Mammary epithelial cell (primary cell): Measurements from ENCODE around the gene LHFPL2.

ENCODE experiments used
- CTCF ChIP-seq, 2 donors: IDR thresholded peaks in 1 of 2; conservative IDR thresholded peaks in 1 of 2; 2 replicates each; pipeline ENCODE4 v1.5.1; 2011 to 2012; ENCODE audit warnings: inconsistent platforms in 2 of 2, low read length in 2 of 2, mild to moderate bottlenecking in 2 of 2, control low read depth in 1 of 2, low read depth in 1 of 2; ENCODE audit not compliant: insufficient read depth in 1 of 2; ENCODE audit errors: extremely low read depth in 1 of 2
- EZH2 ChIP-seq: IDR thresholded peaks from 2 replicates; pipeline ENCODE4 v1.6.1; 2012; ENCODE audit warnings: low read length, inconsistent platforms, borderline replicate concordance

- TF ChIP-seq CTCF (conservative IDR thresholded peaks at IDR 0.05 in 1 of 2, IDR thresholded peaks at IDR 0.05 in 1 of 2; ENCODE audit: extremely low read depth in 1 of 2, insufficient read depth in 1 of 2, low read depth in 1 of 2, low read length in 2 of 2) (no peak), EZH2 (no peak)
Observed at GRCh38 chr5:78636682-78637081, 11.9 kb downstream of the LHFPL2 start.
